WERI-Rb-1 (cell line): Measurements from ENCODE around the gene TMEM223.
A peak's percentile ranks its signal among the peaks of the same experiment; 100 is the strongest.
"Not testable (repeated sequence)": the region's sequence is repeated elsewhere in the genome, so short reads cannot be mapped to it uniquely, and the experiment has no call there.

ENCODE experiments used
- DNase-seq: peaks from one replicate; pipeline ENCODE4 v3.0.0-alpha.2; 2020
- H3K27ac ChIP-seq: fragments of 250-450 bp; sonication (Bioruptor Pico); 2 replicates; pipeline ENCODE4 v1.5.1; 2020; ENCODE audit warnings: mild to moderate bottlenecking, moderate library complexity
- H3K27me3 ChIP-seq: fragments of 250-450 bp; sonication (Bioruptor Pico); 2 replicates; pipeline ENCODE4 v1.5.1; 2021; ENCODE audit warnings: mild to moderate bottlenecking, low read depth, moderate library complexity; ENCODE audit not compliant: insufficient read depth, severe bottlenecking
- H3K36me3 ChIP-seq: fragments of 250-450 bp; sonication (Bioruptor Pico); 2 replicates; pipeline ENCODE4 v1.5.1; 2020; ENCODE audit warnings: mild to moderate bottlenecking, moderate library complexity
- H3K4me3 ChIP-seq: 2 replicates; pipeline ENCODE4 v1.5.1; 2011; ENCODE audit warnings: low read depth, mild to moderate bottlenecking, control low read depth, low read length
- H3K9me3 ChIP-seq: fragments of 250-450 bp; sonication (Bioruptor Pico); 2 replicates; pipeline ENCODE4 v1.5.1; 2021; ENCODE audit warnings: mild to moderate bottlenecking, moderate library complexity; ENCODE audit not compliant: severe bottlenecking
- CTCF ChIP-seq: IDR thresholded peaks from 2 replicates; pipeline ENCODE4 v1.5.1; 2011; ENCODE audit warnings: low read depth, mild to moderate bottlenecking, control low read depth, inconsistent platforms, low read length

The TMEM223 gene

GRCh38 chr11:62831520-62832335 is 39.9 kb upstream of the TMEM223 start, which contains the start of gene STX5:
TSS of gene STX5 (minus strand) at chr11:62832051. CDS start at chr11:62831243, 808 bp downstream.
- no peak for TF ChIP-seq CTCF

GRCh38 chr11:62830904-62831519 is 39.2 kb upstream of the TMEM223 start:
- DNase-seq: no peak
- peak overlapping the region; percentile 68 for H3K4me3 ChIP-seq
- H3K27me3 ChIP-seq: no peaks in the 10 kb centered on the region
- H3K36me3 ChIP-seq: peaks cover 54% of the 10 kb centered on the region
- H3K27ac ChIP-seq: peak overlapping the region; percentile 85
- no peaks in the 10 kb centered on the region for H3K9me3 ChIP-seq
- TF ChIP-seq CTCF: no peak

More at GRCh38 chr11:62831520-62832335, 39.9 kb upstream of the TMEM223 start, which contains the start of gene STX5:
- Histone ChIP-seq H3K27me3 (no peaks in the 10 kb centered on the region), H3K36me3 (peaks cover 54% of the 10 kb centered on the region), H3K27ac (peak within 1 kb of the TSS; percentile 85), H3K4me3 (peak within 1 kb of the TSS; percentile 68), H3K9me3 (no peaks in the 10 kb centered on the region)
- DNase-seq: peak; percentile 99

- H3K27me3 ChIP-seq, DNase-seq, H3K9me3 ChIP-seq, H3K4me3 ChIP-seq, H3K27ac ChIP-seq: not testable (repeated sequence)
- H3K36me3 ChIP-seq: peaks cover 59% of the 10 kb centered on the region
Observed at GRCh38 chr11:62828130-62828529, 36.3 kb upstream of the TMEM223 start.

- no peak for DNase-seq
- no peak overlapping the region for H3K4me3 ChIP-seq
- H3K9me3 ChIP-seq: no peaks in the 10 kb centered on the region
- TF ChIP-seq CTCF: no peak
- no peak overlapping the region for H3K27ac ChIP-seq
- H3K27me3 ChIP-seq: no peaks in the 10 kb centered on the region
- peaks cover 74% of the 10 kb centered on the region for H3K36me3 ChIP-seq
Observed at GRCh38 chr11:62823677-62824076, 31.9 kb upstream of the TMEM223 start.

- Histone ChIP-seq H3K4me3 (no peak overlapping the region), H3K27me3 (no peaks in the 10 kb centered on the region), H3K27ac (no peak overlapping the region), H3K9me3 (no peaks in the 10 kb centered on the region), H3K36me3 (peaks cover 37% of the 10 kb centered on the region)
- no peak for DNase-seq
- TF ChIP-seq CTCF: no peak
Observed at GRCh38 chr11:62817129-62817528, 25.3 kb upstream of the TMEM223 start.

- H3K9me3 ChIP-seq: no peaks in the 10 kb centered on the region
- DNase-seq: no peak
- no peaks in the 10 kb centered on the region for H3K27me3 ChIP-seq
- no peak for TF ChIP-seq CTCF
- no peak overlapping the region for H3K4me3 ChIP-seq
- H3K27ac ChIP-seq: no peak overlapping the region
- peaks cover 31% of the 10 kb centered on the region for H3K36me3 ChIP-seq
Observed at GRCh38 chr11:62816557-62816956, 24.8 kb upstream of the TMEM223 start.
